ENCODE data around the gene ANKRA2.

ANKRA2 gene

GRCh38 chr5:73544429-73545402 is 20.7 kb downstream of the ANKRA2 start:
- no peaks in the 10 kb centered on the region for H3K9me3 ChIP-seq (ENCODE audit: control insufficient read depth, low read depth, low read length)
- H3K4me1 ChIP-seq (ENCODE audit: control insufficient read depth, low read depth, low read length): no peaks in the 10 kb centered on the region
- H3K4me3 ChIP-seq (ENCODE audit: low read length): no peak overlapping the region
- no peak overlapping the region for H3K27ac ChIP-seq (ENCODE audit: low read length)
- no peaks in the 10 kb centered on the region for H3K36me3 ChIP-seq (ENCODE audit: control insufficient read depth, low read depth, low read length)
- H3K27me3 ChIP-seq (ENCODE audit: control insufficient read depth, insufficient read depth, low read length): no peaks in the 10 kb centered on the region
- no peak overlapping the region for H3K9ac ChIP-seq (ENCODE audit: low read length)

GRCh38 chr5:73542020-73542419 is 23.4 kb downstream of the ANKRA2 start:
- H3K27ac ChIP-seq (ENCODE audit: low read length): no peak overlapping the region
- H3K9ac ChIP-seq (ENCODE audit: low read length): no peak overlapping the region
- H3K36me3 ChIP-seq (ENCODE audit: control insufficient read depth, low read depth, low read length): no peaks in the 10 kb centered on the region

GRCh38 chr5:73540192-73540591 is 25.2 kb downstream of the ANKRA2 start:
- Histone ChIP-seq H3K27ac (ENCODE audit: low read length) (no peak overlapping the region), H3K27me3 (ENCODE audit: control insufficient read depth, insufficient read depth, low read length) (no peaks in the 10 kb centered on the region), H3K9ac (ENCODE audit: low read length) (no peak overlapping the region), H3K36me3 (ENCODE audit: control insufficient read depth, low read depth, low read length) (no peaks in the 10 kb centered on the region), H3K9me3 (ENCODE audit: control insufficient read depth, low read depth, low read length) (no peaks in the 10 kb centered on the region), H3K4me3 (ENCODE audit: low read length) (no peak overlapping the region), H3K4me1 (ENCODE audit: control insufficient read depth, low read depth, low read length) (no peaks in the 10 kb centered on the region)

More at GRCh38 chr5:73542020-73542419, 23.4 kb downstream of the ANKRA2 start:
- no peaks in the 10 kb centered on the region for H3K9me3 ChIP-seq (ENCODE audit: control insufficient read depth, low read depth, low read length)
- no peaks in the 10 kb centered on the region for H3K4me1 ChIP-seq (ENCODE audit: control insufficient read depth, low read depth, low read length)
- H3K27me3 ChIP-seq (ENCODE audit: control insufficient read depth, insufficient read depth, low read length): no peaks in the 10 kb centered on the region
- no peak overlapping the region for H3K4me3 ChIP-seq (ENCODE audit: low read length)

GRCh38 chr5:73539730-73540129 is 25.7 kb downstream of the ANKRA2 start:
- Histone ChIP-seq H3K36me3 (ENCODE audit: control insufficient read depth, low read depth, low read length) (no peaks in the 10 kb centered on the region), H3K27ac (ENCODE audit: low read length) (no peak overlapping the region), H3K9ac (ENCODE audit: low read length) (no peak overlapping the region), H3K4me1 (ENCODE audit: control insufficient read depth, low read depth, low read length) (no peaks in the 10 kb centered on the region), H3K4me3 (ENCODE audit: low read length) (no peak overlapping the region), H3K9me3 (ENCODE audit: control insufficient read depth, low read depth, low read length) (no peaks in the 10 kb centered on the region), H3K27me3 (ENCODE audit: control insufficient read depth, insufficient read depth, low read length) (no peaks in the 10 kb centered on the region)

- H3K4me3 ChIP-seq (ENCODE audit: low read length): no peak overlapping the region
These were observed 30.5 kb downstream of the ANKRA2 start for GRCh38 chr5:73534971-73535370.

GRCh38 chr5:73534011-73534644 is 31.3 kb downstream of the ANKRA2 start:
- Histone ChIP-seq H3K9me3 (ENCODE audit: control insufficient read depth, low read depth, low read length) (peaks cover 5% of the 10 kb centered on the region), H3K27ac (ENCODE audit: low read length) (no peak overlapping the region), H3K27me3 (ENCODE audit: control insufficient read depth, insufficient read depth, low read length) (no peaks in the 10 kb centered on the region), H3K9ac (ENCODE audit: low read length) (no peak overlapping the region), H3K4me3 (ENCODE audit: low read length) (no peak overlapping the region), H3K36me3 (ENCODE audit: control insufficient read depth, low read depth, low read length) (no peaks in the 10 kb centered on the region), H3K4me1 (ENCODE audit: control insufficient read depth, low read depth, low read length) (peaks cover under 1% of the 10 kb centered on the region)

More at GRCh38 chr5:73534971-73535370, 30.5 kb downstream of the ANKRA2 start:
- peaks cover 5% of the 10 kb centered on the region for H3K9me3 ChIP-seq (ENCODE audit: control insufficient read depth, low read depth, low read length)
- no peaks in the 10 kb centered on the region for H3K4me1 ChIP-seq (ENCODE audit: control insufficient read depth, low read depth, low read length)
- no peak overlapping the region for H3K9ac ChIP-seq (ENCODE audit: low read length)
- H3K27ac ChIP-seq (ENCODE audit: low read length): no peak overlapping the region
- H3K36me3 ChIP-seq (ENCODE audit: control insufficient read depth, low read depth, low read length): no peaks in the 10 kb centered on the region
- no peaks in the 10 kb centered on the region for H3K27me3 ChIP-seq (ENCODE audit: control insufficient read depth, insufficient read depth, low read length)

DNA sequence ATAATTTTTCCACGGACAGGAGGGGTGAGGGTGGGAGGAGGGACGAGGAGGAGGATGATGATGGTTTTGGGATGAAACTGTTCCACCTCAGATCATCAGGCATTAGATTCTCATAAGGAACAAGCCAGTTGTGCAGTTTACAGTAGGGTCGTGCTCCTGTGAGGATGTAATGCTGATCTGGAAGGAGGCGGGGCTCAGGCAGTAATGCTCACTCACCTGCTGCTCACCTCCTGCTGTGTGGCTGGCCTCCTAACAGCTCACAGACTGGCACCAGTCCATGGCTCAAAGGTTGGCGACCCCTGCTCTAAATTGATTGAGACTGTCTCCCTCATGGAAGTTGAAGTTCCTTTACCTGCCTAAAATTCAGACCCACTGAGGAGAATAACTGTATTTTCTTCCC is 33.2 kb downstream of the ANKRA2 start:
- H3K4me1 ChIP-seq (ENCODE audit: control insufficient read depth, low read depth, low read length): peaks cover 6% of the 10 kb centered on the region

DNA sequence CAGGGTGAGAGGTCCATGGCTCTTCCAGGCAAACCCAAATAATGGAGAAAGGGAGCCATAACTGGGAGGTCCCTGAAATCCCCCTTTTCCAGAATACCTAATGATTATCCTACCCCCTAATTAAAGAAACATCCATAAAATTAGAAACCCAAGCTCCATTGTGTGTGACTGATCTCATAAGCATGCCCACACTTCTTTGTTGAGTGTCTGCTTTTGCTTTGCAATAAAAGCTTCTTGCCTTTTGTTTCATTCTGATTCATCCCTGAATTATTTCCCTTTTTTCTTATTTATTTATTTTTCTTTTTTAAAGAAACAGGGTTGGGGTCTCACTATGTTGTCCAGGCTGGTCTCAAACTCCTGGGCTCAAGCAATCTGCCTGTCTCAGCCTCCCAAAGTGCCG is 34.1 kb downstream of the ANKRA2 start:
- Histone ChIP-seq H3K9me3 (ENCODE audit: control insufficient read depth, low read depth, low read length) (peaks cover 5% of the 10 kb centered on the region), H3K4me1 (ENCODE audit: control insufficient read depth, low read depth, low read length) (peaks cover 6% of the 10 kb centered on the region), H3K9ac (ENCODE audit: low read length) (no peak overlapping the region), H3K36me3 (ENCODE audit: control insufficient read depth, low read depth, low read length) (no peaks in the 10 kb centered on the region), H3K4me3 (ENCODE audit: low read length) (no peak overlapping the region), H3K27me3 (ENCODE audit: control insufficient read depth, insufficient read depth, low read length) (no peaks in the 10 kb centered on the region), H3K27ac (ENCODE audit: low read length) (no peak overlapping the region)

More for the DNA sequence above, 33.2 kb downstream of the ANKRA2 start:
- Histone ChIP-seq H3K27ac (ENCODE audit: low read length) (no peak overlapping the region), H3K36me3 (ENCODE audit: control insufficient read depth, low read depth, low read length) (no peaks in the 10 kb centered on the region), H3K9ac (ENCODE audit: low read length) (no peak overlapping the region), H3K9me3 (ENCODE audit: control insufficient read depth, low read depth, low read length) (peaks cover 5% of the 10 kb centered on the region), H3K4me3 (ENCODE audit: low read length) (no peak overlapping the region), H3K27me3 (ENCODE audit: control insufficient read depth, insufficient read depth, low read length) (no peaks in the 10 kb centered on the region)

GRCh38 chr5:73529081-73529480 is 36.4 kb downstream of the ANKRA2 start:
- peaks cover 5% of the 10 kb centered on the region for H3K9me3 ChIP-seq (ENCODE audit: control insufficient read depth, low read depth, low read length)
- H3K27me3 ChIP-seq (ENCODE audit: control insufficient read depth, insufficient read depth, low read length): no peaks in the 10 kb centered on the region
- no peak overlapping the region for H3K9ac ChIP-seq (ENCODE audit: low read length)
- H3K4me3 ChIP-seq (ENCODE audit: low read length): no peak overlapping the region
- H3K27ac ChIP-seq (ENCODE audit: low read length): no peak overlapping the region
- H3K36me3 ChIP-seq (ENCODE audit: control insufficient read depth, low read depth, low read length): no peaks in the 10 kb centered on the region
- peaks cover 6% of the 10 kb centered on the region for H3K4me1 ChIP-seq (ENCODE audit: control insufficient read depth, low read depth, low read length)

- Histone ChIP-seq H3K4me3 (ENCODE audit: low read length) (no peak overlapping the region), H3K27me3 (ENCODE audit: control insufficient read depth, insufficient read depth, low read length) (no peaks in the 10 kb centered on the region), H3K4me1 (ENCODE audit: control insufficient read depth, low read depth, low read length) (peaks cover 6% of the 10 kb centered on the region), H3K36me3 (ENCODE audit: control insufficient read depth, low read depth, low read length) (no peaks in the 10 kb centered on the region), H3K9ac (ENCODE audit: low read length) (no peak overlapping the region), H3K27ac (ENCODE audit: low read length) (no peak overlapping the region), H3K9me3 (ENCODE audit: control insufficient read depth, low read depth, low read length) (peaks cover 5% of the 10 kb centered on the region)
These were observed 37.2 kb downstream of the ANKRA2 start for GRCh38 chr5:73528248-73528647.

DNA sequence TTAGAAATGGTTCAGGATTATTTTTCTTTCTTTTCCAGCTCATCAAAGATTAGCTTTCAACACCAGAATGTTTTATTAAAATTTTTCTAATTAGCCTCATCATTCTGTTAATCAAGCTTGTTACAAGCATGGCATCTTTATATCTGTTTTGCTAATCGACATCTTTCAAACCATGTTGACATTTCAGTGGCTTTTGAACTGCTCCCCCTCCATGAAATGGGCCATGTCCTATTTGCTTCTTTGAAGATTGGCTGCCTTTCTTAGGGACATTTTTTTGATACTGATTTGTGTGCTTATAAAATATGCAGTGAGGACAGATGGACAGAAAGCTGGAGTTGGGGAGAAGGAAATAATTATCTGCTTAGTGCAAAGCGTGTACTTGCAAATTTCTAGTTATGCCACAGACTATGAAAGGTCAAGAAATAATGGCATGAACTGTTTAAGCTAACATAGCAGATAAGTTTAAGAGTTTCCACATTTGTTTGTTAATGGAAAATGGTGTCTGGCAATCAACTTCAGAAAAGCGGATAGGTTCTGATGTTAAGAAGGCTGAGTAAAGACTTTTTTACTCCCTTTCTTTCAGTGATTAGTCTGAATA is 39.7 kb downstream of the ANKRA2 start:
- no peaks in the 10 kb centered on the region for H3K27me3 ChIP-seq (ENCODE audit: control insufficient read depth, insufficient read depth, low read length)
- peaks cover 6% of the 10 kb centered on the region for H3K4me1 ChIP-seq (ENCODE audit: control insufficient read depth, low read depth, low read length)

More for the DNA sequence above, 39.7 kb downstream of the ANKRA2 start:
- H3K9ac ChIP-seq (ENCODE audit: low read length): no peak overlapping the region
- H3K27ac ChIP-seq (ENCODE audit: low read length): no peak overlapping the region
- H3K4me3 ChIP-seq (ENCODE audit: low read length): no peak overlapping the region
- no peaks in the 10 kb centered on the region for H3K36me3 ChIP-seq (ENCODE audit: control insufficient read depth, low read depth, low read length)
- no peaks in the 10 kb centered on the region for H3K9me3 ChIP-seq (ENCODE audit: control insufficient read depth, low read depth, low read length)

Data from iPS-18a (cell line).